ENCODE results near the gene PTPN1. TPM values are rescaled to one million over a fixed set of nuclear protein-coding genes. Genes with fewer than 3 reads are reported as not detected.

PTPN1 gene
- total and polyA plus RNA-seq, 2 of the 4 experiments (the other 2 are of a cell fraction): 31.7 to 37.4 TPM

GRCh38 chr20:50482396-50482981 lies 27.7 kb upstream of the PTPN1 start:
- no CpG with 5 or more reads among the region's 4 CpGs for WGBS, 2 experiments (ENCODE audit: extremely low coverage in 2 of 2, insufficient read length in 1 of 2)
- no TSS peak for BruUV-seq (replicated peaks)
- intact Hi-C loops (cut with micrococcal nuclease): loop anchor here (5.0 kb wide), 1 partner anchor 95 kb away; no protein-coding TSS in a partner anchor
- Histone ChIP-seq H4K91ac (ENCODE audit: insufficient read depth, low read depth, low read length) (no peak overlapping the region), H3K4me3 (ENCODE audit: insufficient read depth, low read depth, low read length) (no peak overlapping the region), H3K4ac (ENCODE audit: low read depth, low read length) (no peak overlapping the region), H3K14ac (replicated peaks; ENCODE audit: low read depth, low read length) (no peak overlapping the region), H2BK5ac (ENCODE audit: low read depth, low read length, poor library complexity, severe bottlenecking) (no peak overlapping the region), H3K9me3 (ENCODE audit: control insufficient read depth, insufficient read depth, low read length) (no peaks in the 10 kb centered on the region), H3K79me1 (ENCODE audit: low read depth in 1 of 2, low read length in 2 of 2) (no peaks in the 10 kb centered on the region), H4K8ac (ENCODE audit: low read depth in 2 of 2, low read length in 2 of 2) (no peak overlapping the region), H3K23ac (ENCODE audit: low read depth, low read length) (no peak overlapping the region), H2AFZ (replicated peaks; ENCODE audit: low read length, poor library complexity) (no peak overlapping the region), H3K56ac (ENCODE audit: extremely low read depth, insufficient read depth, low read length) (no peak overlapping the region), H2BK20ac (ENCODE audit: low read depth, low read length) (no peak overlapping the region; the same call in 1 of the 2 replicates), H3K9me1 (ENCODE audit: insufficient read depth, low read length) (peaks cover 11% of the 10 kb centered on the region), H4K20me1 (ENCODE audit: insufficient read depth, low read length) (no peaks in the 10 kb centered on the region), H2BK15ac (ENCODE audit: low read depth, low read length) (no peak overlapping the region), H4K5ac (ENCODE audit: low read depth, low read length) (no peak overlapping the region), H3K18ac (ENCODE audit: low read depth, low read length) (no peak overlapping the region), H3K27me3 (ENCODE audit: control insufficient read depth, insufficient read depth, low read length) (no peaks in the 10 kb centered on the region), H3K9ac (ENCODE audit: low read depth, low read length) (no peak overlapping the region), H3K4me1 (ENCODE audit: control insufficient read depth, insufficient read depth, low read length) (peaks cover 5% of the 10 kb centered on the region), H2BK120ac (ENCODE audit: low read depth, low read length) (no peak overlapping the region; the same call in 1 of the 2 replicates), H3K27ac (ENCODE audit: insufficient read depth, low read length) (no peak overlapping the region), H2AK5ac (ENCODE audit: low read depth, low read length) (no peak overlapping the region), H3K4me2 (ENCODE audit: low read depth, low read length) (no peak overlapping the region), H2AK9ac (replicated peaks; ENCODE audit: low read depth, low read length, poor library complexity) (no peak overlapping the region), H3K36me3 (ENCODE audit: control insufficient read depth, insufficient read depth, low read length) (no peaks in the 10 kb centered on the region)
- TF ChIP-seq MAFK (IDR thresholded peaks at IDR 0.05; ENCODE audit: low read depth, low read length): no peak
- ATAC-seq (ENCODE audit: low read depth): no peak
- DNase-seq: no peak
- ChIA-PET POLR2A (ENCODE audit: unreplicated experiment) (no interaction called here), CTCF (interaction anchor here (1.5 kb wide), 1 partner anchor 22 kb away, joined by 3 read pairs; no protein-coding TSS in a partner anchor)
- in situ Hi-C loops (cut with MboI; ENCODE audit: low sequenced_read_pairs): no loop called here
- dilution Hi-C loops (cut with HindIII; ENCODE audit: low sequenced_read_pairs, unreplicated experiment): no loop called here
